Midbrain (tissue), 1 donor: ENCODE data around the gene L3MBTL2.

Experiments used
- DNase-seq: peaks from one replicate; lab custom pipeline; 2025; lab: John Stamatoyannopoulos, UW

Gene L3MBTL2

DNA sequence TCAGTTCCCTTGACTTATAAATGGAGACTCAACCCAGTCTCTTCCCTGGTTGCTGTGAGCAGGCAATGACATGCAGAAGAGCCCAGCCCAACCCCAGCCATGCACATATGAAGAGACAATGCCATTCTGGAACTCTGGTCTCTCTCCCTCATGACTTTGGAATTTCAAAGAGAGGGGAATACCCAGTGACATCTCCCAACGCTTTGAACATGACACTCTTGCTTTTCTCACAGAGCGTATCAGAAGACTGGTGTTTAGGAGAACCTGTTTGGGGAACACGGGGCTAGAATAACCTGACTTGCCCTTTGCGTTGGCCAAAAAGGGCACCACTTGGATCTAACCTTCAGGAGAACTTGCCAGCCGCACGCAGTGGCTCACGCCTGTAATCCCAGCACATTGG is 68.0 kb downstream of the L3MBTL2 start:
- DNase-seq: no peak

DNA sequence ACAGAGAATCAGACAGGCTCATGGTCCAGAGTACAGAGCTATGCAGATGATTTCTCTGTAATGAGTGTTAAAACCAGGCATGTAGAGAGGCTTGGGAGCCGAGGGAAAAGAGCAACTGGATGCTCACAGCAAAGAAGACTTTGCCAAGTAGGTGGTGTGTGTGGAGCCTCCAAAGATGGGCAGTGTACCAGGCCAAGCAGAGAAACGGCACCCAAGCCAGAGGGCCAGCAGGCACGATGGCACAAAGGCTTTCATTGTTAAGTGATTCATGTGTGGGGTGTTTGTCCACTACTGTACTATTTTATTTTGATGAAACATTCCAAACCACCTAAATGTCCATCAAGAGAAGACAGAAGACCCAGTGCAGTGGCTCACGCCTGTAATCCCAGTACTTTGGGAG is 69.7 kb downstream of the L3MBTL2 start:
- DNase-seq: peak; percentile 69

- no peak for DNase-seq
These were observed 75.0 kb downstream of the L3MBTL2 start for GRCh38 chr22:41280065-41280464.

- no peak for DNase-seq
These were observed 75.7 kb downstream of the L3MBTL2 start for GRCh38 chr22:41280854-41281253.
